ENCODE data around the gene DCANP1. TPM values are rescaled to one million over a fixed set of nuclear protein-coding genes. Genes with fewer than 3 reads are reported as not detected.
A peak's percentile ranks its signal among the peaks of the same experiment; 100 is the strongest.

DCANP1 gene
- total and polyA plus RNA-seq, 9 of the 15 experiments (the other 6 are each of a cell fraction or from before 2014, with no cell fraction given): not detected

GRCh38 chr5:135476615-135477581 lies 29.8 kb upstream of the DCANP1 start (continued):
- peak; percentile 2; the same call in 1 of the 2 replicates for TF ChIP-seq ZNF395 (CRISPR knock-in tag; IDR thresholded peaks at IDR 0.05)
- TF ChIP-seq RFX7 (CRISPR knock-in tag; IDR thresholded peaks at IDR 0.05): no peak
- TF ChIP-seq TCF3 (CRISPR knock-in tag; IDR thresholded peaks at IDR 0.05): peak; percentile 88
- TF ChIP-seq TAL1 (IDR thresholded peaks at IDR 0.05): peak; percentile 70
- peak; percentile 81 for TF ChIP-seq ARID1B (IDR thresholded peaks at IDR 0.05)
- no peak for TF ChIP-seq HNRNPUL1 (IDR thresholded peaks at IDR 0.05; ENCODE audit: low read length)
- TF ChIP-seq ZNF699 (CRISPR knock-in tag; IDR thresholded peaks at IDR 0.05; ENCODE audit: insufficient replicate concordance): no peak
- TF ChIP-seq MNT (conservative IDR thresholded peaks at IDR 0.05): peak in 1 of 2 experiments; percentile 22; a peak in 1 of 4 replicates
- no peak for TF ChIP-seq ATF2 (CRISPR knock-in tag; IDR thresholded peaks at IDR 0.05)
- TF ChIP-seq HNRNPLL (IDR thresholded peaks at IDR 0.05; ENCODE audit: low read depth, low read length, poor library complexity, severe bottlenecking): peak; percentile 68
- TF ChIP-seq EP300 (IDR thresholded peaks at IDR 0.05; ENCODE audit: low read length): peak; percentile 74; the same call in 1 of the 2 replicates
- no peak for TF ChIP-seq PURB (CRISPR knock-in tag; IDR thresholded peaks at IDR 0.05; ENCODE audit: low read depth)
- peak; percentile 51 for TF ChIP-seq NFIC (IDR thresholded peaks at IDR 0.05)
- TF ChIP-seq RAD51 (IDR thresholded peaks at IDR 0.05; ENCODE audit: borderline replicate concordance, low read depth): no peak
- no peak for TF ChIP-seq POLR2H (tag; IDR thresholded peaks at IDR 0.05; ENCODE audit: low read depth)
- peak; percentile 32; the same call in 1 of the 2 replicates for TF ChIP-seq TFAP4 (CRISPR knock-in tag; IDR thresholded peaks at IDR 0.05; ENCODE audit: borderline replicate concordance)
- no peak for TF ChIP-seq ZNF77 (CRISPR knock-in tag; IDR thresholded peaks at IDR 0.05)
- TF ChIP-seq CSDE1 (IDR thresholded peaks at IDR 0.05): no peak
- TF ChIP-seq RCOR1 (IDR thresholded peaks at IDR 0.05; ENCODE audit: borderline replicate concordance in 1 of 2, low read depth in 2 of 2, low read length in 2 of 2): peak in 1 of 2 experiments; percentile 46; a peak in 1 of 4 replicates
- TF ChIP-seq ATF1 (CRISPR knock-in tag; IDR thresholded peaks at IDR 0.05): no peak
- no peak for TF ChIP-seq ATF1 (tag; IDR thresholded peaks at IDR 0.05)
